Measurements from ENCODE around the gene IFNAR2.

Gene IFNAR2

GRCh38 chr21:33270986-33271385 lies 41.2 kb downstream of the IFNAR2 start:
- FAIRE-seq: no peak

DNA sequence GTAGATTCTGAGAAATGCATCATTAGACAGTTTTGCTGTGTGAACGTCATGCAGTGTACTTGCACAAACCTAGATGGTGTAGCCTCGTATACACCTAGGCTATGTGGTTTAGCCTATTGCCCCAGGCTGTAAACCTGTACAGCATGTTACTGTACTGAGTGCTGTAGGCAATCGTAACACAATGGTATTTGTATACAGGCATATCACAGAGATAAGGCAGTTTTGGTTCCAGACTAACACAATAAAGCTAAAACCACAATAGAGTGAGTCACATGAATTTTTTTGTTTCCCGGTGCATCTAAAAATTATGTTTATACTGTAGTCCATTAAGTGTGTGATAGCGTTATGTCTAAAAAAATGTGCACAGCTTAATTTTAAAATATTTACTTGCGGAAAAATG lies 43.3 kb downstream of the IFNAR2 start:
- FAIRE-seq: no peak

GRCh38 chr21:33278721-33279120 lies 49.0 kb downstream of the IFNAR2 start:
- no peak for FAIRE-seq

DNA sequence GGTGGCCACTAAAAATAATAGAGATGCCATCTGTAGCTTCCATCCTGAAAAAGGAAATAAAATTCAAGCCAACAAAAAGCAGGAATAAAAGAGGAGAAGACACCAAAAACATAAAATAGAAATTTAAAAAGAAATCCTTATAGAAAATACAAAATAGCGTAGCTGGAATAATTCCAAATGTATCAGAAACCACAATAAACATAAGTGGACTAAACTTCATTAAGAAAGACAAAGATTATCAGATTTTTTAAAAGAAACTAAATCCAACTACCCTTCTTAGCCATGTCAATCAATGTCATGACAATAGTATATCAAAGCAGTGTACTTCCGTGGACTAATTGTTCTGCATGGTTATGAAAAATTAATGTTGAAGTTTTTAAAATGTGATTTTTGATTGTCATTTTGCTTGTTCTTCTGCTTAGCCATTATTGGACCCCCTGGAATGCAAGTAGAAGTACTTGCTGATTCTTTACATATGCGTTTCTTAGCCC lies 49.6 kb downstream of the IFNAR2 start:
- FAIRE-seq: no peak

Measured in A204.1 (cell line).